Pancreas (tissue), 10 donors: ENCODE measurements around the gene TUBB3. TPM values are rescaled to one million over a fixed set of nuclear protein-coding genes. Genes with fewer than 3 reads are reported as not detected.

ENCODE experiments used
- ATAC-seq, 4 donors: fragments of 200-7000 bp; cut with Tn5 transposase; one replicate each; pipeline versions ENCODE4 v1.8.0 to v1.9.1; 2020; ENCODE audit warnings: mild to moderate bottlenecking in 4 of 4, moderate library complexity in 4 of 4
- DNase-seq, 6 donors: peaks; one replicate each; pipeline ENCODE4 v3.0.0-alpha.2; 2020
- FAIRE-seq: peaks from 2 replicates; lab custom pipeline; 2012; peaks lifted over from hg19 to GRCh38; lab: Jason Lieb, UNC
- H3K27ac ChIP-seq, 4 donors: fragments of 200-600 bp; sonication (generic); 1 replicate in 3 of 4; 2 replicates in 1 of 4; pipeline versions ENCODE4 v1.5.0 to v1.8.0; 2020
- H3K27me3 ChIP-seq, 4 donors: fragments of 200-600 bp; one replicate each; pipeline ENCODE4 v1.8.0; 2021
- H3K36me3 ChIP-seq, 3 donors: fragments of 200-600 bp; sonication (generic) in 1 of 3; one replicate each; pipeline versions ENCODE4 v1.5.0 to v1.8.0; 2020 to 2021
- H3K4me1 ChIP-seq, 3 donors: fragments of 200-600 bp; one replicate each; pipeline ENCODE4 v1.8.0; 2021
- H3K4me3 ChIP-seq, 4 donors: fragments of 200-600 bp; sonication (generic) in 2 of 4; one replicate each; pipeline versions ENCODE4 v1.5.0 to v1.8.0; 2020 to 2021
- H3K9me3 ChIP-seq, 4 donors: fragments of 200-600 bp; one replicate each; pipeline ENCODE4 v1.8.0; 2021
- CTCF ChIP-seq, 4 donors: fragments of 200-600 bp; sonication (generic) in 3 of 4; IDR thresholded peaks; one replicate each; pipeline versions ENCODE4 v1.5.0 to v1.8.0; 2021; ENCODE audit warnings: antibody characterized with exemption in 4 of 4
- WGBS, 2 donors: extraction: QIAGEN DNeasy Blood & Tissue Kit; methylation state at CpG; one replicate each; pipeline ENCODE4 v1.1.7; 2013; 5-methylcytosine and 5-hydroxymethylcytosine counted together
- intact Hi-C, 3 donors: fragments of 100-400 bp; cut with DNase I; formaldehyde crosslinking; loops; one replicate each; pipeline versions ENCODE4 v1.11.1 to v1.14.2; 2022
- polyA plus RNA-seq, 2 donors: library from polyadenylated mRNA; stranded (reverse); fragments of 200-250 nt; gene quantifications; one replicate each; pipeline ENCODE4 v1.2.3, GENCODE V29; 2013
- total RNA-seq, 6 donors: library from RNA; stranded (reverse); fragmentation: NEBNext Ultra II Directional in 4 of 6; extraction: Animal tissue kit (Norgen Biotek cat#: 25700) in 4 of 6; gene quantifications; one replicate each; pipeline versions ENCODE4 v1.2.1 to v1.2.4, GENCODE V29; 2021 to 2023
- donor health status: healthy with polysubstance abuse.
- donor health status: DM: no; HTN: no; CAD: no; lungs with moderate emphysema.
- donor health status: DM: no; HTN: no; CAD: no.
- donor health status: control.
- donor health status: control.
- donor health status: Bipolar disorder and iron deficiency.
- donor health status: DM: yes; HTN: yes; CAD: no.
- donor health status: DM: no; HTN: no; CAD: no.
- donor health status: DM: no; HTN: no; CAD: no.
- donor health status: DM: yes; HTN: yes; CAD: no.

TUBB3 gene
- total and polyA plus RNA-seq, 8 donors = 0.37 to 25.4 (median 1.8) TPM

DNA sequence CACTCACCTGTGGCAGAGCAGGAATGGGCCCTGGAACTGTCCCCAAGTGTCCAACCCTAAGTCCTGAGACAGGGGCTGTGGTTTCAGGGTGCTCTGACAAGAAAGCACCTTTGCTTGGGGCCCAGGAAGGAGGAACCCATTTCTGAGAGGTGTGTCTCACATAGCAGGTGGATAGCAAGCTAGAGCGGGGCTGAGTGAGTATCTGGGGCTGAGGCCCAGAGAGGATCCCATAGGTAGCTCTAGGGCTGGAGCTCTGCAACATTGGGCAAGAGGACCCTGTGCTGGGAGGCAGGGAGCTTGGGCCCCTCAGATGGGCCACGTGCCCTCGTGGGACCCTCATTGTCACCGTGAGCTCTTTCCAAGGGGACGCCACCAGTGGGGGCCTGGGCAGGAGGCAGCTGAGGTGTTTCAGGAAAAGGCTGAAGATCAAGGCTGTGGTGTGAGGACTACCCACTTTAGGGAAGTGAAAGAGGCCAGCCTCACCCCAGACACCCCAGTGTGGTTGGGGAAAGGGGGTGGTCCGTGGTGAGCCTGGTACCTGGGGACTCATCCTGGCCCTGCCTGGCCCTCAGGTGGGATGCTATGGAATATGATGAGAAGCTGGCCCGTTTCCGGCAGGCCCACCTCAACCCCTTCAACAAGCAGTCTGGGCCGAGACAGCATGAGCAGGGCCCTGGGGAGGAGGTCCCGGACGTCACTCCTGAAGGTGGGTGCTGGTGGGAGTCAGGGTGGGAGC is 30.7 kb downstream of the TUBB3 start:
- no peak for TF ChIP-seq CTCF (IDR thresholded peaks at IDR 0.05)
- H3K4me1 ChIP-seq = peaks cover 0 to 5% (median 0%) of the 10 kb centered on the region in 3 donors
- H3K36me3 ChIP-seq = peaks cover 0 to 9% (median 0%) of the 10 kb centered on the region in 3 donors
- ATAC-seq (no peak), FAIRE-seq (no peak), DNase-seq (peak in 1 of 6 donors; percentile 48)
- no peaks in the 10 kb centered on the region for H3K27me3 ChIP-seq
- 89% methylated on average over 11 of the region's 11 CpGs for WGBS, 2 donors
- no peaks in the 10 kb centered on the region for H3K9me3 ChIP-seq
- intact Hi-C loops = no loop called here
- no peak overlapping the region for H3K27ac ChIP-seq
- H3K4me3 ChIP-seq = no peak overlapping the region

GRCh38 chr16:89954462-89954861 is 31.3 kb downstream of the TUBB3 start:
- ATAC-seq (no peak), DNase-seq (peak in 1 of 6 donors; percentile 31), FAIRE-seq (no peak)
- TF ChIP-seq CTCF (IDR thresholded peaks at IDR 0.05) = no peak
- WGBS, 2 donors = 89 to 93% methylated on average over 15 of the region's 15 CpGs
- H3K4me1 ChIP-seq = peaks cover 0 to 4% (median 0%) of the 10 kb centered on the region in 3 donors
- H3K4me3 ChIP-seq = no peak overlapping the region
- H3K27me3 ChIP-seq = no peaks in the 10 kb centered on the region
- no peaks in the 10 kb centered on the region for H3K9me3 ChIP-seq
- intact Hi-C loops = no loop called here
- peaks cover 0 to 9% (median 0%) of the 10 kb centered on the region in 3 donors for H3K36me3 ChIP-seq
- H3K27ac ChIP-seq = no peak overlapping the region

DNA sequence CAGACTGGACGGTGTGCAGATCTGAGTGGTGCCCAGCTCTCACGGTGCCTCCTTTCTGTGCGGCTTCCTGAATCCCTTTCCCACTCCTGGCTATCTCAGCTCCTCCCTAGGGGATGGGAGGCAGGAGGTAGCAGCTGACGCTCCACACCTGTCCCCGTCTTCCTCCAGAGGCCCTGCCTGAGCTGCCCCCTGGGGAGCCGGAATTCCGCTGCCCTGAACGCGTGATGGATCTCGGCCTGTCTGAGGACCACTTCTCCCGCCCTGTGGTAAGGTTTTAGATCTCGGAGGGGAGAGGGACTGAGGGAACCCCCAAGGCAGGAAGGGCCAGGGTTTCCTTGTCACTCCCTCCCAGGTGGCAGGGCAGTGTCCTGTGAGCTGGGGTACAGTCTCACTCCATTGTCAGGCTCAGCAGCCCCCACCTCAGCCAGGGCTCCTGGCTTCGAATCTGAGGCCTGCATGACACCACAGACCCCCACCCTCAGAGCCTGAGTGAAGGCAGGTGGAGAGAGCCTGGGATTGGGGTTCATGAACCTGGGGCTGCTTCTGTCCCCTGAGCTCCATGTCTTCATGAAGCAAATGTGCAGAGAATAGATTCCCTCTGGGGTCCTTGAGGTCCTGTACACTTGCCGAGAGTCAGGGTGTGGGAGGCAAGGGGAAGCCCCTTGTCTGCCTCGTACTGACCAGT is 32.0 kb downstream of the TUBB3 start:
- TF ChIP-seq CTCF (IDR thresholded peaks at IDR 0.05) = no peak
- FAIRE-seq = no peak
- H3K9me3 ChIP-seq = no peaks in the 10 kb centered on the region

DNA sequence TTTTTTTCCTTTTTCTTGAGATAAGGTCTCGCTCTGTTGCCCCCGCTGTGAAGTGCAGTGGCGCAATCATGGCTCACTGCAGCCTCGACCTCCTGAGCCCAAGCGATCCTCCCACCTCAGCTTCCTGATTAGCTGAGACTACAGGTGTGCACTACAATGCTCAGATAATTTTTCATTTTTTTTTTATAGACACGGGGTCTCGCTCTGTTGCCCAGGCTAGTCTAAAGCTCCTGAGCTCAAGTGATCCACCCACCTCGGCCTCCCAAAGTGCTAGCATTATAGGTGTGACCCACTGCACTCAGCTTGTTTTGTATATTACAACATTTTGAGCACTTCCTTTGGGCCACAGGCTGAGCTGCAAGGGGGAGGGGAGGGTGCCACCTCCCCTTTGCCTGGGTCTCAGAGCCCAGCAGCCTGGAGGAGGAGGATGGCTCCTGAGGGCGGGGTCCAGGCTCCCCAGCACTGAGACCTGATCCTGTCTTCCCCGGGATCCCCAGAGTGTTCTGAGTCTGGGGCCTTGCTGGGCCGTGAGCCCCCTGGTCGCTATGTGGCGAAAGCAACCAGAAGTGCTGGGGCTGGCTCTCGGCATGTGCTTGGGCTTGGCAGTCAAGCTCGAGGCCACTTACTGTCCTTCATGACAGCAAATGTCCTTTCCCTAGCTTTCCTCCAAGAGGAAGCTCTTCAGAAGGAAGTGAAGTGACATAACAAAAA is 33.5 kb downstream of the TUBB3 start:
- no peak for TF ChIP-seq CTCF (IDR thresholded peaks at IDR 0.05)
- no peak overlapping the region for H3K4me3 ChIP-seq
- intact Hi-C loops = no loop called here
- H3K9me3 ChIP-seq = no peaks in the 10 kb centered on the region
- H3K36me3 ChIP-seq = peaks cover 0 to 9% (median 0%) of the 10 kb centered on the region in 3 donors
- no peak overlapping the region for H3K27ac ChIP-seq
- no peak for FAIRE-seq
- H3K4me1 ChIP-seq = no peaks in the 10 kb centered on the region
- peak in 1 of 4 donors; percentile 26 for ATAC-seq
- 95 to 96% methylated on average over 15 of the region's 15 CpGs for WGBS, 2 donors
- DNase-seq = peak in 1 of 6 donors; percentile 37
- H3K27me3 ChIP-seq = no peaks in the 10 kb centered on the region

More for the DNA sequence above, 32.0 kb downstream of the TUBB3 start:
- no peak overlapping the region for H3K27ac ChIP-seq
- 92 to 94% methylated on average over 15 of the region's 15 CpGs for WGBS, 2 donors
- intact Hi-C loops = no loop called here
- no peak overlapping the region for H3K4me3 ChIP-seq
- ATAC-seq (no peak), DNase-seq (peak in 1 of 6 donors; percentile 26)
- H3K27me3 ChIP-seq = no peaks in the 10 kb centered on the region
- H3K4me1 ChIP-seq = no peaks in the 10 kb centered on the region
- H3K36me3 ChIP-seq = peaks cover 0 to 9% (median 0%) of the 10 kb centered on the region in 3 donors
